GM21381 (cell line): ENCODE data around the gene PHACTR3.

Experiments used
- ATAC-seq: cut with Tn5 transposase; IDR thresholded peaks from one replicate; pipeline ENCODE4 v1.9.1; 2021; ENCODE audit warnings: mild to moderate bottlenecking, moderate library complexity; ENCODE audit not compliant: unreplicated experiment

The PHACTR3 gene

GRCh38 chr20:59573837-59574236, 30.5 kb upstream of the PHACTR3 start:
- ATAC-seq, result no peak

- ATAC-seq, result no peak
Observed at GRCh38 chr20:59574308-59574707, 30.0 kb upstream of the PHACTR3 start.

GRCh38 chr20:59575216-59575615, 29.1 kb upstream of the PHACTR3 start:
- no peak for ATAC-seq

GRCh38 chr20:59575653-59576052, 28.7 kb upstream of the PHACTR3 start:
- no peak for ATAC-seq

- no peak for ATAC-seq
Observed at GRCh38 chr20:59576216-59576953, 28.0 kb upstream of the PHACTR3 start.

GRCh38 chr20:59577037-59577808, 27.1 kb upstream of the PHACTR3 start:
- no peak for ATAC-seq

GRCh38 chr20:59577809-59578435, 26.4 kb upstream of the PHACTR3 start:
- no peak for ATAC-seq

GRCh38 chr20:59578436-59579403, 25.6 kb upstream of the PHACTR3 start:
- ATAC-seq, result no peak

GRCh38 chr20:59579404-59580145, 24.8 kb upstream of the PHACTR3 start:
- no peak for ATAC-seq

- no peak for ATAC-seq
Observed at GRCh38 chr20:59580146-59580946, 24.0 kb upstream of the PHACTR3 start.

GRCh38 chr20:59580991-59581401, 23.3 kb upstream of the PHACTR3 start:
- ATAC-seq, result no peak

GRCh38 chr20:59581993-59582679, 22.2 kb upstream of the PHACTR3 start:
- no peak for ATAC-seq

GRCh38 chr20:59583428-59584277, 20.7 kb upstream of the PHACTR3 start:
- no peak for ATAC-seq

GRCh38 chr20:59584278-59584925, 19.9 kb upstream of the PHACTR3 start:
- no peak for ATAC-seq

GRCh38 chr20:59585714-59586409, 18.5 kb upstream of the PHACTR3 start:
- ATAC-seq, result no peak

GRCh38 chr20:59586613-59587012, 17.7 kb upstream of the PHACTR3 start:
- ATAC-seq, result no peak

- no peak for ATAC-seq
Observed at GRCh38 chr20:59587570-59587969, 16.8 kb upstream of the PHACTR3 start.
